Measurements from ENCODE around the gene SPATA31C2.

- TF ChIP-seq CTCF (conservative IDR thresholded peaks at IDR 0.05; ENCODE audit: low read length) (no peak), EZH2phosphoT487 (IDR thresholded peaks at IDR 0.05; ENCODE audit: borderline replicate concordance) (no peak)
Measured at GRCh38 chr9:88161144-88161543, 22.9 kb upstream of the SPATA31C2 start.
